SK-N-SH treated with all-trans-retinoic acid at 6 μM for 48 hours (cell line): ENCODE measurements around the gene TMBIM6.

Source experiments
- ATAC-seq: fragments of 200-7000 bp; cut with Tn5 transposase; 3 replicates; pipeline ENCODE4 v1.9.1; 2020; ENCODE audit warnings: mild to moderate bottlenecking, moderate library complexity
- ARNTL ChIP-seq: fragments of 450-650 bp; formaldehyde crosslinking; IDR thresholded peaks from 2 replicates; pipeline ENCODE4 v1.5.0; 2020; ENCODE audit warnings: low read depth, mild to moderate bottlenecking, moderate library complexity, borderline replicate concordance
- BACH2 ChIP-seq: fragments of 250-450 bp; sonication (Bioruptor Pico); IDR thresholded peaks from 2 replicates; pipeline ENCODE4 v1.9.0; 2021; ENCODE audit warnings: mild to moderate bottlenecking, borderline replicate concordance
- CSDC2 ChIP-seq: fragments of 250-450 bp; sonication (Bioruptor Pico); IDR thresholded peaks from 2 replicates; pipeline ENCODE4 v1.5.0; 2020; ENCODE audit warnings: mild to moderate bottlenecking, moderate library complexity
- CSRNP3 ChIP-seq: fragments of 250-450 bp; sonication (Bioruptor Pico); IDR thresholded peaks from 2 replicates; pipeline ENCODE4 v1.5.1; 2021; ENCODE audit warnings: mild to moderate bottlenecking, moderate library complexity
- ESRRG ChIP-seq: fragments of 250-450 bp; sonication (Bioruptor Pico); IDR thresholded peaks from 2 replicates; pipeline ENCODE4 v1.6.1; 2021; ENCODE audit warnings: mild to moderate bottlenecking
- GLIS3 ChIP-seq: fragments of 250-450 bp; sonication (Bioruptor Pico); IDR thresholded peaks from 2 replicates; pipeline ENCODE4 v1.5.0; 2020; ENCODE audit warnings: mild to moderate bottlenecking, moderate library complexity
- OSR1 ChIP-seq: fragments of 250-450 bp; sonication (Bioruptor Pico); IDR thresholded peaks from 2 replicates; pipeline ENCODE4 v1.8.0; 2022; ENCODE audit warnings: moderate library complexity, mild to moderate bottlenecking, inconsistent platforms
- PATZ1 ChIP-seq: fragments of 250-450 bp; sonication (Bioruptor Pico); IDR thresholded peaks from 2 replicates; pipeline ENCODE4 v1.8.0; 2020; ENCODE audit warnings: mild to moderate bottlenecking, moderate library complexity, borderline replicate concordance
- POU6F1 ChIP-seq: fragments of 250-450 bp; sonication (Bioruptor Pico); IDR thresholded peaks from 2 replicates; pipeline ENCODE4 v1.8.0; 2021; ENCODE audit warnings: low read depth, mild to moderate bottlenecking, moderate library complexity, borderline replicate concordance
- PPARA ChIP-seq: fragments of 250-450 bp; sonication (Bioruptor Pico); IDR thresholded peaks from 2 replicates; pipeline ENCODE4 v1.5.0; 2020; ENCODE audit warnings: mild to moderate bottlenecking, borderline replicate concordance
- RARB ChIP-seq: fragments of 250-450 bp; sonication (Bioruptor Pico); IDR thresholded peaks from 2 replicates; pipeline ENCODE4 v1.8.0; 2021; ENCODE audit warnings: mild to moderate bottlenecking, moderate library complexity
- SNAI2 ChIP-seq: fragments of 250-450 bp; sonication (Bioruptor Pico); IDR thresholded peaks from 2 replicates; pipeline ENCODE4 v1.5.0; 2020; ENCODE audit warnings: mild to moderate bottlenecking, moderate library complexity
- TCF4 ChIP-seq: fragments of 250-450 bp; sonication (Bioruptor Pico); IDR thresholded peaks from 2 replicates; pipeline ENCODE4 v1.8.0; 2021; ENCODE audit warnings: mild to moderate bottlenecking, moderate library complexity, borderline replicate concordance
- TOX ChIP-seq: fragments of 250-450 bp; sonication (Bioruptor Pico); IDR thresholded peaks from 2 replicates; pipeline ENCODE4 v1.8.0; 2021; ENCODE audit warnings: mild to moderate bottlenecking, moderate library complexity, borderline replicate concordance
- TSHZ2 ChIP-seq: fragments of 250-450 bp; sonication (Bioruptor Pico); IDR thresholded peaks from 2 replicates; pipeline ENCODE4 v1.5.0; 2020; ENCODE audit warnings: mild to moderate bottlenecking, moderate library complexity
- ZC3H10 ChIP-seq: fragments of 250-450 bp; sonication (Bioruptor Pico); IDR thresholded peaks from 2 replicates; pipeline ENCODE4 v1.5.1; 2021; ENCODE audit warnings: mild to moderate bottlenecking, moderate library complexity
- ZFP3 ChIP-seq: fragments of 250-450 bp; sonication (Bioruptor Pico); IDR thresholded peaks from 2 replicates; pipeline ENCODE4 v1.5.0; 2020; ENCODE audit warnings: mild to moderate bottlenecking, moderate library complexity
- ZFP30 ChIP-seq: fragments of 450-650 bp; formaldehyde crosslinking; IDR thresholded peaks from 2 replicates; pipeline ENCODE4 v1.5.0; 2022; ENCODE audit warnings: mild to moderate bottlenecking, moderate library complexity
- ZNF565 ChIP-seq: fragments of 450-650 bp; formaldehyde crosslinking; conservative IDR thresholded peaks from 2 replicates; pipeline ENCODE4 v1.5.0; 2020; ENCODE audit warnings: low read depth, mild to moderate bottlenecking, moderate library complexity
- ZNF70 ChIP-seq: fragments of 450-650 bp; formaldehyde crosslinking; IDR thresholded peaks from 2 replicates; pipeline ENCODE4 v1.5.0; 2020; ENCODE audit warnings: mild to moderate bottlenecking, moderate library complexity
- ZNF8 ChIP-seq: fragments of 450-650 bp; formaldehyde crosslinking; IDR thresholded peaks from 2 replicates; pipeline ENCODE4 v1.5.0; 2020; ENCODE audit warnings: mild to moderate bottlenecking, moderate library complexity

The TMBIM6 gene

GRCh38 chr12:49696723-49697122, 44.6 kb upstream of the TMBIM6 start:
- TF ChIP-seq PPARA (CRISPR knock-in tag) (no peak), ZC3H10 (no peak), POU6F1 (no peak), ZNF70 (CRISPR knock-in tag) (no peak), ESRRG (CRISPR knock-in tag) (no peak)
- no peak for ATAC-seq

GRCh38 chr12:49697808-49698207, 43.5 kb upstream of the TMBIM6 start:
- no peak for ATAC-seq
- TF ChIP-seq TCF4 (no peak), PATZ1 (no peak), ZNF565 (no peak), ZFP3 (CRISPR knock-in tag) (no peak), ESRRG (CRISPR knock-in tag) (no peak), CSRNP3 (CRISPR knock-in tag) (no peak), ZFP30 (CRISPR knock-in tag) (no peak), CSDC2 (CRISPR knock-in tag) (no peak), BACH2 (CRISPR knock-in tag) (no peak), ZNF70 (CRISPR knock-in tag) (no peak), ZNF8 (CRISPR knock-in tag) (no peak), PPARA (CRISPR knock-in tag) (no peak), ARNTL (no peak), SNAI2 (CRISPR knock-in tag) (no peak), ZC3H10 (no peak), TOX (CRISPR knock-in tag) (no peak), TSHZ2 (CRISPR knock-in tag) (no peak)

- no peak for TF ChIP-seq TSHZ2 (CRISPR knock-in tag)
- TF ChIP-seq TOX (CRISPR knock-in tag) = no peak
- TF ChIP-seq RARB (CRISPR knock-in tag) = no peak
- no peak for TF ChIP-seq ZFP3 (CRISPR knock-in tag)
- TF ChIP-seq SNAI2 (CRISPR knock-in tag) = no peak
- TF ChIP-seq ZNF565 = no peak
- TF ChIP-seq OSR1 (CRISPR knock-in tag) = no peak
- TF ChIP-seq CSRNP3 (CRISPR knock-in tag) = no peak
- no peak for TF ChIP-seq ZNF8 (CRISPR knock-in tag)
- no peak for TF ChIP-seq ARNTL
- TF ChIP-seq GLIS3 (CRISPR knock-in tag) = no peak
- no peak for TF ChIP-seq CSDC2 (CRISPR knock-in tag)
- TF ChIP-seq ZNF70 (CRISPR knock-in tag) = no peak
- ATAC-seq = peak; percentile 74
Measured at GRCh38 chr12:49698619-49699545, 42.5 kb upstream of the TMBIM6 start.
